Neural progenitor cell (in vitro differentiated cells): ENCODE measurements around the gene SPACA6.

Source experiments
- CTCF ChIP-seq: fragments of 200-600 bp; sonication (generic); IDR thresholded peaks from 2 replicates; pipeline ENCODE4 v1.5.1; 2017; ENCODE audit warnings: antibody characterized with exemption, mild to moderate bottlenecking
- EZH2 ChIP-seq: fragments of 200-600 bp; sonication (generic); IDR thresholded peaks from 2 replicates; pipeline ENCODE4 v1.6.1; 2017; ENCODE audit warnings: antibody characterized with exemption, mild to moderate bottlenecking, moderate library complexity
- EZH2phosphoT487 ChIP-seq: fragments of 200-600 bp; sonication (generic); IDR thresholded peaks from 2 replicates; pipeline ENCODE4 v1.6.1; 2017; ENCODE audit warnings: antibody characterized with exemption

DNA sequence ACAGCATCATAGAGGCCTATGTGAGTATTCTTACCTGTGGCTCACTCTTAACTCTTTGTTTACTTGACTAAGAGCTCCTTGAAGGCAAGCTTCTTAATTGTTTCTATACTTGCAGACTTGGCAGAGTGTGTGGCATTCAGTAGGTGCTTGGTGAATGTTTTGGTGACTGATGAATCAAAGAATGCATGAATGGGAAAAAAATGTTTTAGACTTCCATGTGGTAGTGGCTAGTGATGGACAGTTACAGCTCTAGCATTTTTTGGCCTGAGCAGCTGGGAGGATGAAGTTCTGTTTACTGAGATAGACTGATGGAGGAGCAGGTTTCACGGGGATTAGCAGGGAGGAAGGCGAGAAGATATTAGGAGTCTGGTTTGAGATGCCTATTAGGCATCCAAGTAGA, 17.0 kb downstream of the SPACA6 start:
- TF ChIP-seq CTCF (no peak), EZH2phosphoT487 (no peak), EZH2 (no peak)
